MM.1S (cell line): ENCODE results near the gene LRRC38.
"Not testable (repeated sequence)": the region's sequence is repeated elsewhere in the genome, so short reads cannot be mapped to it uniquely, and the experiment has no call there.

Source experiments
- CTCF ChIP-seq: fragments of 300-600 bp; sonication (generic); IDR thresholded peaks from 2 replicates; pipeline ENCODE4 v1.5.1; 2016; ENCODE audit warnings: antibody characterized with exemption, low read length, mixed read lengths
- EZH2 ChIP-seq: fragments of 300-600 bp; sonication (generic); optimal IDR thresholded peaks from 2 replicates; pipeline ENCODE3; 2017; ENCODE audit warnings: low read depth, mild to moderate bottlenecking, antibody characterized with exemption, low read length, mixed read lengths
- EZH2phosphoT487 ChIP-seq: fragments of 300-600 bp; sonication (generic); IDR thresholded peaks from 2 replicates; pipeline ENCODE4 v1.6.1; 2018; ENCODE audit warnings: antibody characterized with exemption, low read length

GRCh38 chr1:13439104-13439783 lies 74.6 kb downstream of the LRRC38 start:
- not testable (repeated sequence) for TF ChIP-seq CTCF, EZH2phosphoT487, EZH2
